Stomach smooth muscle (tissue), 2 donors: ENCODE measurements around the gene IGLON5.

Experiments used
- H3K27ac ChIP-seq: one replicate; pipeline ENCODE4 v1.7.0; 2013; ENCODE audit warnings: mild to moderate bottlenecking, low read length, inconsistent platforms
- H3K27me3 ChIP-seq, 2 donors: one replicate each; pipeline ENCODE4 v1.7.0; 2013; ENCODE audit warnings: low read length in 2 of 2; ENCODE audit not compliant: insufficient read depth in 2 of 2, control insufficient read depth in 1 of 2
- H3K36me3 ChIP-seq, 2 donors: one replicate each; pipeline ENCODE4 v1.7.0; 2013; ENCODE audit warnings: low read length in 2 of 2; ENCODE audit not compliant: control insufficient read depth in 2 of 2, insufficient read depth in 2 of 2
- H3K4me1 ChIP-seq: one replicate; pipeline ENCODE4 v1.7.0; 2013; ENCODE audit warnings: low read length; ENCODE audit not compliant: control insufficient read depth, insufficient read depth
- H3K4me3 ChIP-seq, 2 donors: one replicate each; pipeline ENCODE4 v1.7.0; 2013; ENCODE audit warnings: low read length in 2 of 2
- H3K9ac ChIP-seq, 2 donors: one replicate each; pipeline ENCODE4 v1.7.0; 2013; ENCODE audit warnings: low read length in 2 of 2, mild to moderate bottlenecking in 1 of 2
- H3K9me3 ChIP-seq, 2 donors: one replicate each; pipeline ENCODE4 v1.7.0; 2013; ENCODE audit warnings: low read length in 2 of 2; ENCODE audit not compliant: control insufficient read depth in 2 of 2
- donor health status: healthy.
- donor health status: Pancreatic carcinoma.

Gene IGLON5

DNA sequence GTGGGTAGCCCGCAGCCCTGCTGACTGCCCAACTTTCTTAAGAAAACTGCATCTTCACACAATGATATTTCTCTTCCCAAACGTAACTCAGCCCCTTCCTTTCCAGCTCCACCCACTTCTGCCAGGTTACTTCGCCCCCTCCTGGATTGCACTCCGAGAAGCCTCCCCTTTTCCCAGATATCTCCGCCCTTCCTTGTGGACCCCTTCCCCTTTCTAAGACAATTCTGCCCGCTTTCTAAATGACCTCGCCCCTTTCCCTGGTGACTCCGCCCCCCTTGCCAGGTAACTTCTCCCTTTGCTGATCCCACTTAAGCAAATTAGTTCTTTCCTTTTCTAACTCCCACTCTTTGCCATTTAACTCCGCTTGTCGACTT is 27.9 kb downstream of the IGLON5 start:
- Histone ChIP-seq H3K27ac (peak overlapping the region; percentile 74), H3K4me1 (peaks cover 23% of the 10 kb centered on the region), H3K36me3 (no peaks in the 10 kb centered on the region), H3K4me3 (peak overlapping the region; percentile 64 to 80), H3K27me3 (no peaks in the 10 kb centered on the region), H3K9me3 (no peaks in the 10 kb centered on the region), H3K9ac (peak overlapping the region; percentile 57 to 58)

DNA sequence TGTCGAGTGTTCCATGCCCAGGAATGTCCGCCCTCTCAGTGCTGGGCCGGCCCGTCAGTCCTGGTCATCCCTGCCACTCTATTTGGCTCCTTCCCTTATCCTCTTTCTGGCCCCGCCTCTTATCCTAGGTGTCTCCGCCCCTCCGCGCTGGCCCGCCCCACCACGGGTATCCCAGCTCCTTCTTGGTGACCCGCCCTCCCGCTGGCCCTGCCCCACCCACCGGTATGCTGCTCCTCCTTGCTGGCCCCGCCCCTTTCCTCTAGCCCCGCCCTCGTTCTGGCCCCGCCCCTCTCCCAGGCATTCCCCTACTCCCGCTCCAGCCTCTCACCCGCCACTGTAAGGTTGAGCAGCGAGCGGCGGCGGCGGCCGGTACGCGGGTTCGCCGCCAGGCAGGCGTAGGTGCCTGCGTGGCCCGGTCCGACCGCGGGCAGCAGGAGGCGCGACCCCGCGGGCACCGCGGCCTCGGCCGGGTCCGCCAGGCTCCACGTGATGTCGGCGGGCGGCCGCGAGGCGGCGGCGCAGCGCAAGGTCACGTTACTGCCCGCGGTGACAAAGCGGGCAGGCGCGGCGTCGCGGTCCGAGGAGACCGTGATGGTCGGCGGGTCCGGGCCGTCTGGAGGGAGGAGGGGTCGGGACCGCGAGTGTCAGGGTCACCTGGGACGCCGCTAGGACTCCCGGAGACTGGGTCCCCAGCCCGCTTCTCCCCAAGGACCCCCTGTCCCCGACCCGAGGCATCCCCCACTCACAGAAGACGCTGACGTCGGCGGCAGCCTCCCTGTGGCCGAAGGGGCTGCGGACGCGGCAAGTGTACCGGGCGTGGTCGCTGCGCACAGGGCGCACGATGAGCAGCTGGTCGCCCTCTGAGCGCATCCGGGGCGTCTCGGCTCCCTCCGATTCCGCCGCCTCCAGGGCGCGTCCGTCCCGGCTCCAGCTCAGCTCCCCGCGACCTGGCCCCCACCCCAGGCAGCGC is 28.5 kb downstream of the IGLON5 start:
- Histone ChIP-seq H3K9me3 (no peaks in the 10 kb centered on the region), H3K36me3 (peaks cover 4 to 5% of the 10 kb centered on the region in 2 donors), H3K4me3 (peak overlapping the region; percentile 64 to 80), H3K4me1 (peaks cover 23% of the 10 kb centered on the region), H3K9ac (peak overlapping the region; percentile 63 to 68), H3K27ac (peak overlapping the region; percentile 76), H3K27me3 (no peaks in the 10 kb centered on the region)

DNA sequence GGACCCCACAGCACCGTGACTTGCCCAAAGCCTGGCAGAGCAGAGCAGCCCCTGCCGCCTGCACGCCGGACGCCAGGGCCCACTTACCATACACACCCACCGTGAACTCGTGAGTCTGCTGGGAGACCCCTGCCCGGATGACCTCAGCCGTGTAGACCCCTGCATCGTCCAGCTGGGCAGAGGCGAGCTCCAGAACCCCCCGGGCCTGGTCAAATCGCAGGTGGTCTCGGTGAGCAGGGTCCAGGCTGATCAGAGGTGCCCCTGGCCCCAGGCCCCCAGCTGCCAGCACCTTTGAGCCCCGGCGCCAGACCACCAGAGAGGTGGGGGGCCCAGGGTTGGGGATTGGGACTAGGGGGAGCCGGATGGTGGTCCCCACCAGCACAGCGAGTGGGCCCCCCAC is 29.6 kb downstream of the IGLON5 start:
- Histone ChIP-seq H3K9ac (peak overlapping the region in 1 of 2 donors; percentile 63), H3K4me1 (peaks cover 23% of the 10 kb centered on the region), H3K9me3 (no peaks in the 10 kb centered on the region), H3K36me3 (peaks cover 7 to 13% of the 10 kb centered on the region in 2 donors), H3K4me3 (no peak overlapping the region), H3K27ac (peak overlapping the region; percentile 76), H3K27me3 (no peaks in the 10 kb centered on the region)

DNA sequence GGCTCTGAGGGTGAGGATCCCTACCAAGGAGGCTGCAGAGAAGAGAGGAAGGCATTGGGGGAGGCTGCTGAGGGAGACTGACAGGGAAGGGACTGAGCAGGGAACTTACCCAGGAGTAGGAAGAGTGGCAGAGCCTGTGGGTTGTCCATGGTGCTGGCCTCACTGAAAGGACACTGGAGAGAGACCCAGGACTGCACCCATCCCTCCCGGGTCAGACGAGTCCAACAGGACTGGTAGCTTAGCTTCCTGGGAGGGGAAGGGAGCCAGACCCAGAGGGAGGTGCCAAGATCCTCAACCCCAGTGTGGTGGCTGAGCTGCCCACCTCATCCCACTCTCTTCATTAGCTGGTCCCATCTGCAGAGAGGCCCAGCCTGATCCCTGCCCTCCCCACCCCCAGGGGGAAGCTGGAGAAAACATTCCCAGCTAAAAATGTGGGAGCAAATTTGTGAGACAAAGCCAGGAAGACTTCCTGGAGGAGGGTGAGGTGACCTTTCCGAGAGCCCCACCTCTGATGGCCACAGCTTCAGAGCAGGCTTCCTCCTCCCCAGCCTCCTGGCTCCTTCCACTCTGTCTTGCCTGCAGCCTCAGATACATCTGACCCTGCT is 30.6 kb downstream of the IGLON5 start, which contains the start of gene VSIG10L:
TSS of gene VSIG10L (minus strand) at position 164 of the 605 bp plus-strand sequence. CDS start at position 149, 15 bp downstream.
- peaks cover 7 to 23% of the 10 kb centered on the region in 2 donors for H3K36me3 ChIP-seq
- no peak within 1 kb of the TSS for H3K9ac ChIP-seq
- peak within 1 kb of the TSS; percentile 76 for H3K27ac ChIP-seq
- H3K9me3 ChIP-seq: no peaks in the 10 kb centered on the region
- H3K4me3 ChIP-seq: no peak within 1 kb of the TSS
- peaks cover 23% of the 10 kb centered on the region for H3K4me1 ChIP-seq
- H3K27me3 ChIP-seq: no peaks in the 10 kb centered on the region

DNA sequence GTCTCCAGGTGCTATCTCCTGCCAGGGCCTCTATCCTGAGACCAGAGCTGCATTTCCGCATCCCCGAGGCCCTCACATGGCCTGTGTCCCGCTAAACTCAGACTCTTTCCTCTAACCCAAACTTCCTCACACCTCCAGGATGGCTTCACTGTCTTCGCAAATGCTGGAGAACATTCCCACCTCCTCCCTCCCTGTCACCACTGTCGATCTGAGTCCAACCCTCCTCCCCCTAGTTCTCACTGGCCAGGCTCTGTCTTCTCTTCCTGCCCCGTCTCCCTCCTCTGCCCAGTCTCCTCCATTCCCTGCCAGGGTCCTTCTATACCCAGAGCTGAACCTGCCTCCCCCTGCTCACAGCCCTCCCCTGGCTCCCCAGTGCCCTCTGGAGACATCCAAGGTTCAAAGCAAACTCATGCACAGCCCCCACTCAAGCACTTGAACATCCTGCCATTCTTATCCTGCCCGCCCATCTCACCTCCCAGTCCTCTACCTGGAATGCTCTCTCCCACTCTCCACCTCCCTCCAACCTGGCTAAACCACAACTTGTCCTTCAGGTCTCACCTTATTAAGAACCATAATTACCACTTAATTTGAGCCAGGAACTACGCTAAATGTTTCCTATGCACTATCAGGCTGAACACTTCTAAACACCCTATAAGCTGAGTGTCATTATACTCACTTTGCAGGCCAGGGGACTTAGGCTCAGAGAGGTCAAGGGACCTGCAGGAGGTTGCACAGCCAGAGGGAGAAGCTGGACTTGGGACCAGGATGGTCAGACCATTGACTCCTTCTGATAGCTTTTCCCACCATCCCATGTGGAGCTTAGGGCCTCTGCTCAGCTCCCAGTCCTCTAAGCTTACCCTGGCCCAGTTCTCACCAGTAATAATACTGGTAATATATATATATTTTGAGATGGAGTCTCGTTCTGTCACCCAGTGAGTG is 31.5 kb downstream of the IGLON5 start:
- H3K27ac ChIP-seq: peak overlapping the region; percentile 53
- H3K27me3 ChIP-seq: no peaks in the 10 kb centered on the region
- no peaks in the 10 kb centered on the region for H3K9me3 ChIP-seq
- H3K9ac ChIP-seq: no peak overlapping the region
- peaks cover 7 to 28% of the 10 kb centered on the region in 2 donors for H3K36me3 ChIP-seq
- H3K4me1 ChIP-seq: peaks cover 23% of the 10 kb centered on the region
- H3K4me3 ChIP-seq: no peak overlapping the region

DNA sequence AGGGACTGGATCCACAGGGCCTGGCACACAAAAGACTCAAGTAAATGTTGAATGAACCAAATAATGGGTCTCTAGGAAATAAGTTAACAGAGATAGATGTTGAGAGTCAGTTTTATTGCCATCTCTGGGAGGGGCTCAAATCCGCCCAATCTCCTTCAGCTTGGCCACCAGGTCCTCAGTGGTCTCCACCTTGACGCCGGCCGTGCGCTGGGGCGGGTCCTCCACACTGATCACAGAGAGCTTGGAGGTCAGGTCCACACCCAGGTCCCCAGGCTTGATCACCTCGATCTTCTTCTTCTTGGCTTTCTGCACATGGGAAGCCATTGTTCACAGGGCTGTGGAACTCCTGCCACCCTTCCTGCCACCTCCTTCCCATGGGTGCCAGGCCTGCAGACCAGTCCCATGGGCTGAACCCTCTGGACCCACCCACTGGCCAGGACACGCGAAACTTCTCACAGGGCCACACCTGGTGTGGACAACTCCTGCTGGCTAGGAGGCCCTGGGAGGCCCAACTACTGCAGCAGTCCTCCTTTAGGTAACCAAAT is 33.7 kb downstream of the IGLON5 start:
- H3K27ac ChIP-seq: no peak overlapping the region
- H3K9ac ChIP-seq: no peak overlapping the region
- H3K4me1 ChIP-seq: peaks cover 16% of the 10 kb centered on the region
- no peaks in the 10 kb centered on the region for H3K27me3 ChIP-seq
- H3K36me3 ChIP-seq: peaks cover 10 to 30% of the 10 kb centered on the region in 2 donors
- no peak overlapping the region for H3K4me3 ChIP-seq
- H3K9me3 ChIP-seq: no peaks in the 10 kb centered on the region

DNA sequence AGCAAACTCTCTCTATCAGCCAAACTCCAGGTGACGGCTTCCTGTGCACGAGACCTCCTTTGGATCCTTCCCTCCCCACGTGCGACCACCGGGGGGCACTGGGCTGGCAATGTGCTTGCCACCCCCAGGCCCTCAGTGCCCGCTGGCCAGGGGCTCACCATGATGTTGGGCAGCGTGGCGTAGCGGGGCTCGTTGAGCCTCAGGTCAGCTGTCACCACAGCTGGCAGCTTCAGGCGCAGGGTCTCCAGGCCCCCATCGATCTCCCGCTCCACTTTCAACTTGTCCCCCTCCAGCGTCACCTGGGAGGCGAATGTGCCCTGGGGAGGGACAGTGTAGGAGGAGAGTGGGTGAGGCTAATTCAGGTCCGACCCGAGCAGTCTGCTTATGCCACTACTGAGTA is 35.3 kb downstream of the IGLON5 start:
- Histone ChIP-seq H3K36me3 (peaks cover 17 to 43% of the 10 kb centered on the region in 2 donors), H3K27ac (no peak overlapping the region)

DNA sequence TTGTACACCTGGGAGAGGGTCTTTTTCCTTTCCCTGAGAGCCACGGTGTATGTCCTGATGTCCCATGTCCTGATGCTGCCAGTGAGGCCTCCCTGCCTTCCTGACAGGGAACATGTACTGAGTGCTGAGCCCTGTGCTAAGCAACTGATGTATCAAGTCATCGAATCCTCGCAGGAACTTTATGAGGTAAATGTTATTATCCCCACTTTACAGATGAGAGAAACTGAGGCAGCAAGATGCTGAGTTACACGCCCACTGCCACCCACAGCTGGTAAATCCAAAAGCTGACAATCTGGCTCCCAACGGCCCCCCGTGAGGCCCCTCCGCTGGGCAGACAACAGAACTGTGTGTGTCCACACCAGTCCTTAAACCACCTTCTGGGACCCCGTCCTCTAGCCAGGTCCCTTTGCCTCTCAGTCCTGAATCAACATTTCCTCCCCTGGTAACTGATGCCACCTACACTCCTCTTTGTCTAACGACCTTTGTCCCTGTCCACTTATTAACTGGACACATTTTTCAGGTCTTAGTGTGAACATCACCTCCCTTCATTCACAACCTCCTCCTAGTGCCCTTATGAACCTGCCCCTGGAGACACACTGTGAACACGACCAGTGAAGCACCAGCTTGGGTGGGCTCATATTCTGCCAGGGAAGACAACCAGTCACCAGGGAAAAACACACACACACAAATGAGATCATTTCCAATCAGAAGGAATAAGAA is 35.9 kb downstream of the IGLON5 start:
- peaks cover 20 to 48% of the 10 kb centered on the region in 2 donors for H3K36me3 ChIP-seq
- H3K27me3 ChIP-seq: no peaks in the 10 kb centered on the region
- H3K4me1 ChIP-seq: no peaks in the 10 kb centered on the region
- H3K27ac ChIP-seq: no peak overlapping the region
- H3K9me3 ChIP-seq: no peaks in the 10 kb centered on the region
- no peak overlapping the region for H3K9ac ChIP-seq
- H3K4me3 ChIP-seq: no peak overlapping the region

More for the DNA sequence above, 35.3 kb downstream of the IGLON5 start:
- H3K9me3 ChIP-seq: no peaks in the 10 kb centered on the region
- H3K9ac ChIP-seq: no peak overlapping the region
- peaks cover 3% of the 10 kb centered on the region for H3K4me1 ChIP-seq
- H3K27me3 ChIP-seq: no peaks in the 10 kb centered on the region
- H3K4me3 ChIP-seq: no peak overlapping the region

DNA sequence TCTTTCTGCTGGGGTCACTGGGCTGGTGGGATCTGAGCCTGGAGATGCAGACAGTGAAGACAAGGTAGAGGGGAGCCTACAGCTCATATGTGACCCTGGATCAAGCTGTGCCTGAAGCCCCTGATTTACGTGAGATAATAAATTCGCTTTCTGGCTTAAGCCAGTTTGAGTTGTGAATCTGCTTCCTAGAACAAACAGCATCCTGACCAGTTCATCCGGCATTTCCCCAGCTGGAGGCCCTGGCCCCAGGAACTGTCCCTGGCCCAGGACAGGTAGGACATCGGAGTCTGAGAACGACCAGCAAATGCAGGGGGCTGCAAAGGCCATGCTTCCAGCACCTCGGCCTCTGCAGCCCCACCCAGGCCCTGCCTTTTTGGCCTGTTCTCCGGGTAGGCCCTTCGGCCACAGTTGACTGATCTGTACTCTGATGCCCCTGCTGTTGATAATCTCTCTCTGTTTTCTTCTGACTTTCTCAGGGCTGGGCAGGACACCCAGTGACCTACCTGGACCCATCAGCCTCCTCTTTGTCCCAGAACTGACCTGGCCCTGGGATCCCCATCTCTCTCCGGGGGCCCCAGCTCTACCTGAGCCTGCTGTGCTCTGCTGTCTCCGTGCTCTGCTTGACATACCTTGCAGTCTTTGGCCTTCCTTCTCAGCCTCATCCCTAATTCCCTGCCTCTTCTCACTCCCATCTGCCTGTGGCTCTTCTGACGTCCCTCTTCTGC is 40.0 kb downstream of the IGLON5 start:
- Histone ChIP-seq H3K27ac (no peak overlapping the region), H3K4me1 (no peaks in the 10 kb centered on the region), H3K27me3 (no peaks in the 10 kb centered on the region), H3K36me3 (peaks cover 13 to 39% of the 10 kb centered on the region in 2 donors), H3K9ac (no peak overlapping the region), H3K4me3 (no peak overlapping the region), H3K9me3 (no peaks in the 10 kb centered on the region)
